GM13976 (cell line): ENCODE measurements around the gene C2CD4D.

ENCODE experiments used
- DNase-seq: peaks from one replicate; pipeline ENCODE4 v3.0.0; 2012; ENCODE audit warnings: low spot score
- CTCF ChIP-seq: IDR thresholded peaks from 2 replicates; pipeline ENCODE4 v1.5.1; 2012; ENCODE audit warnings: borderline replicate concordance, mild to moderate bottlenecking; ENCODE audit not compliant: insufficient read depth; ENCODE audit errors: extremely low read depth, missing control alignments, control extremely low read depth
- in situ Hi-C: fragments of 300-500 bp; cut with MboI; formaldehyde crosslinking; loops from one replicate; pipeline ENCODE4 v1.12.0; 2022; ENCODE audit warnings: low sequenced_read_pairs, mixed read lengths, inconsistent platforms; ENCODE audit not compliant: unreplicated experiment

The C2CD4D gene

DNA sequence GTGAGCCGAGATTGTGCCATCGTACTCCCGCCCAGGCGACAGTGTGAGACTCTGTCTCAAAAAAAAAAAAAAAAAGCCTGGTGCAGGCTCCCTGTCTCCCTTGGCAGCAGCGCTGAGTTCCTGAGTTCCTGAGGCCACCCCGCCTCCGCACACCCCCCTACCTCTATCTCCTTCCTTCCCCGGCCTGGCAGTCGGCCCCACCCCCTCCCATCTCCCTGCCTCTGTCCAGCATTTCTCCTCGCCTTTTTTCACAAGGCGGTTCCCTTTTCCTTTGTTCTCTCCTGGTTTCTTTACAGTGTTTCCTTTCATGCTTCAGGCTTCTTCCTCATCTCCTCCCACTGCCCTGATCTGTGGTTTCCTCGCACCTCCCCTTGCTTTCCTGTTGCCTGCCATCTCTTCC lies 10.7 kb downstream of the C2CD4D start:
- in situ Hi-C loops: no loop called here
- TF ChIP-seq CTCF: no peak
- DNase-seq: no peak

- in situ Hi-C loops: no loop called here
- no peak for DNase-seq
- no peak for TF ChIP-seq CTCF
These were observed 11.8 kb downstream of the C2CD4D start for GRCh38 chr1:151827853-151828252.

GRCh38 chr1:151825751-151826660 lies 13.6 kb downstream of the C2CD4D start:
- TF ChIP-seq CTCF: no peak
- in situ Hi-C loops: no loop called here

GRCh38 chr1:151825204-151825603 lies 14.4 kb downstream of the C2CD4D start:
- in situ Hi-C loops: no loop called here
- no peak for DNase-seq
- no peak for TF ChIP-seq CTCF

More at GRCh38 chr1:151825751-151826660, 13.6 kb downstream of the C2CD4D start:
- DNase-seq: no peak

- DNase-seq: no peak
- in situ Hi-C loops: no loop called here
- TF ChIP-seq CTCF: no peak
These were observed 16.4 kb downstream of the C2CD4D start for GRCh38 chr1:151823175-151823574.

GRCh38 chr1:151822404-151822803 lies 17.2 kb downstream of the C2CD4D start:
- TF ChIP-seq CTCF: no peak
- no peak for DNase-seq
- in situ Hi-C loops: no loop called here
